NT2/D1 (cell line): ENCODE measurements around the gene CXorf58.
A peak's percentile ranks its signal among the peaks of the same experiment; 100 is the strongest.

Experiments
- DNase-seq: peaks from one replicate; pipeline ENCODE4 v3.0.0-alpha.2; 2011; ENCODE audit warnings: low read depth, low spot score
- H3K27me3 ChIP-seq: 2 replicates; pipeline ENCODE4 v1.6.0; 2011; ENCODE audit warnings: mild to moderate bottlenecking; ENCODE audit not compliant: insufficient read length, insufficient read depth
- H3K36me3 ChIP-seq: 2 replicates; pipeline ENCODE4 v1.6.1; 2011; ENCODE audit warnings: mild to moderate bottlenecking, low read length, mixed read lengths; ENCODE audit not compliant: insufficient read depth, insufficient read length
- H3K4me1 ChIP-seq: 2 replicates; pipeline ENCODE4 v1.5.1; 2011; ENCODE audit not compliant: insufficient read depth, insufficient read length
- H3K4me3 ChIP-seq: 2 replicates; pipeline ENCODE4 v1.5.1; 2011; ENCODE audit warnings: low read depth; ENCODE audit not compliant: insufficient read length
- H3K9ac ChIP-seq: 2 replicates; pipeline ENCODE4 v1.6.0; 2011; ENCODE audit warnings: low read depth; ENCODE audit not compliant: insufficient read length
- H3K9me3 ChIP-seq: 2 replicates; pipeline ENCODE4 v1.5.1; 2011; ENCODE audit warnings: mild to moderate bottlenecking, low read length; ENCODE audit not compliant: insufficient read depth
- SUZ12 ChIP-seq: IDR thresholded peaks from 2 replicates; pipeline ENCODE4 v1.6.1; 2011; ENCODE audit not compliant: insufficient read length, insufficient read depth; ENCODE audit errors: extremely low read depth
- YY1 ChIP-seq: IDR thresholded peaks from 2 replicates; pipeline ENCODE4 v1.6.1; 2011; ENCODE audit not compliant: insufficient read length, insufficient read depth
- ZNF274 ChIP-seq: IDR thresholded peaks from 2 replicates; pipeline ENCODE4 v1.6.1; 2011; ENCODE audit warnings: mild to moderate bottlenecking, low read depth, low read length

The CXorf58 gene

GRCh38 chrX:23879380-23880090, 28.3 kb upstream of the CXorf58 start:
- TF ChIP-seq YY1 = no peak
- TF ChIP-seq SUZ12 = no peak
- TF ChIP-seq ZNF274 = no peak
- H3K9me3 ChIP-seq = no peaks in the 10 kb centered on the region
- H3K9ac ChIP-seq = no peak overlapping the region
- H3K27me3 ChIP-seq = no peaks in the 10 kb centered on the region
- H3K4me1 ChIP-seq = peaks cover 2% of the 10 kb centered on the region
- H3K36me3 ChIP-seq = peaks cover 10% of the 10 kb centered on the region
- no peak for DNase-seq
- no peak overlapping the region for H3K4me3 ChIP-seq

GRCh38 chrX:23883737-23884354, 24.0 kb upstream of the CXorf58 start:
- Histone ChIP-seq H3K4me3 (no peak overlapping the region), H3K9ac (peak overlapping the region; percentile 5), H3K36me3 (peaks cover 6% of the 10 kb centered on the region), H3K9me3 (no peaks in the 10 kb centered on the region), H3K4me1 (peaks cover 2% of the 10 kb centered on the region), H3K27me3 (no peaks in the 10 kb centered on the region)
- no peak for DNase-seq
- TF ChIP-seq SUZ12 = no peak
- no peak for TF ChIP-seq YY1

GRCh38 chrX:23884427-23885024, 23.3 kb upstream of the CXorf58 start:
- no peaks in the 10 kb centered on the region for H3K27me3 ChIP-seq
- peaks cover 2% of the 10 kb centered on the region for H3K4me1 ChIP-seq
- H3K36me3 ChIP-seq = no peaks in the 10 kb centered on the region
- H3K9me3 ChIP-seq = no peaks in the 10 kb centered on the region
- no peak for DNase-seq
- no peak overlapping the region for H3K4me3 ChIP-seq
- H3K9ac ChIP-seq = no peak overlapping the region
- TF ChIP-seq SUZ12 (no peak), ZNF274 (no peak), YY1 (no peak)

- DNase-seq = no peak
- Histone ChIP-seq H3K9ac (no peak overlapping the region), H3K4me1 (peaks cover 2% of the 10 kb centered on the region), H3K36me3 (no peaks in the 10 kb centered on the region), H3K9me3 (no peaks in the 10 kb centered on the region), H3K27me3 (no peaks in the 10 kb centered on the region), H3K4me3 (no peak overlapping the region)
- TF ChIP-seq YY1 (no peak), SUZ12 (no peak), ZNF274 (no peak)
These were observed 22.0 kb upstream of the CXorf58 start for GRCh38 chrX:23885803-23886202.

GRCh38 chrX:23887451-23887850, 20.4 kb upstream of the CXorf58 start:
- TF ChIP-seq SUZ12 (no peak), ZNF274 (no peak), YY1 (no peak)
- DNase-seq = no peak
- no peak overlapping the region for H3K9ac ChIP-seq
- H3K27me3 ChIP-seq = no peaks in the 10 kb centered on the region
- H3K36me3 ChIP-seq = no peaks in the 10 kb centered on the region
- H3K4me1 ChIP-seq = peaks cover 2% of the 10 kb centered on the region
- no peaks in the 10 kb centered on the region for H3K9me3 ChIP-seq
- no peak overlapping the region for H3K4me3 ChIP-seq

GRCh38 chrX:23887918-23888317, 19.9 kb upstream of the CXorf58 start:
- no peaks in the 10 kb centered on the region for H3K27me3 ChIP-seq
- TF ChIP-seq SUZ12 (no peak), YY1 (no peak), ZNF274 (no peak)
- no peak overlapping the region for H3K4me3 ChIP-seq
- H3K4me1 ChIP-seq = peaks cover 2% of the 10 kb centered on the region
- DNase-seq = no peak
- no peaks in the 10 kb centered on the region for H3K9me3 ChIP-seq
- no peaks in the 10 kb centered on the region for H3K36me3 ChIP-seq
- no peak overlapping the region for H3K9ac ChIP-seq

GRCh38 chrX:23888887-23889501, 18.8 kb upstream of the CXorf58 start:
- no peak overlapping the region for H3K4me3 ChIP-seq
- no peaks in the 10 kb centered on the region for H3K36me3 ChIP-seq
- no peak for TF ChIP-seq YY1
- no peak for TF ChIP-seq SUZ12
- no peak for TF ChIP-seq ZNF274
- H3K4me1 ChIP-seq = no peaks in the 10 kb centered on the region
- H3K9me3 ChIP-seq = no peaks in the 10 kb centered on the region
- DNase-seq = no peak
- no peak overlapping the region for H3K9ac ChIP-seq
- H3K27me3 ChIP-seq = no peaks in the 10 kb centered on the region
